ENCODE results near the gene DLK1.

GRCh38 chr14:100711493-100711892 lies 15.2 kb upstream of the DLK1 start:
- TF ChIP-seq CTCF (IDR thresholded peaks at IDR 0.05; ENCODE audit: low read length) (no peak), EZH2 (optimal IDR thresholded peaks at IDR 0.05; ENCODE audit: low read depth, low read length) (no peak), EZH2phosphoT487 (IDR thresholded peaks at IDR 0.05; ENCODE audit: low read length) (no peak)
